GM19397 (cell line): ENCODE data around the gene H3-3A.

Source experiments
- ATAC-seq: cut with Tn5 transposase; IDR thresholded peaks from one replicate; pipeline ENCODE4 v1.9.1; 2021; ENCODE audit warnings: mild to moderate bottlenecking, moderate library complexity; ENCODE audit not compliant: unreplicated experiment

H3-3A gene

GRCh38 chr1:226052061-226052460, 10.5 kb upstream of the H3-3A start:
- no peak for ATAC-seq

GRCh38 chr1:226054519-226055327, 7.8 kb upstream of the H3-3A start:
- no peak for ATAC-seq

DNA sequence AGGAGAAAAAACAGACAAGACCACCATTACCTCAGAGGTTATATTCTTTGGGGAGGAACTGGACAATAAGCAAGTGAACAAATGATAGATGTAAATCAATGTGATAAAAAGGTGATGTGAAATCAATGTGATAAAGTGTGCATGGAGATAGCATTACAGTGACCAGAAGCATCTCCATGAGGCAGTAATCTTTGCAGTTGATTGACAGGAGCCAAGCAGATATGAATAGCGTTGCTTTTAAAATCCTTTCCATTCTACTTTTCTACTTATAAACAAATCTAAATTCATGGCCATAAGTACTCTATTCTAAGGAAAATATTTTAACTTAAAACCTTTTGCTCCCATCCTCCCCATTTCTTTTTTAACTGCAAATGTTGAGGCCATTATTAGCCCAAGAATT, 2.8 kb upstream of the H3-3A start:
- no peak for ATAC-seq

- no peak for ATAC-seq
Measured at GRCh38 chr1:226060427-226060826, 2.1 kb upstream of the H3-3A start.

DNA sequence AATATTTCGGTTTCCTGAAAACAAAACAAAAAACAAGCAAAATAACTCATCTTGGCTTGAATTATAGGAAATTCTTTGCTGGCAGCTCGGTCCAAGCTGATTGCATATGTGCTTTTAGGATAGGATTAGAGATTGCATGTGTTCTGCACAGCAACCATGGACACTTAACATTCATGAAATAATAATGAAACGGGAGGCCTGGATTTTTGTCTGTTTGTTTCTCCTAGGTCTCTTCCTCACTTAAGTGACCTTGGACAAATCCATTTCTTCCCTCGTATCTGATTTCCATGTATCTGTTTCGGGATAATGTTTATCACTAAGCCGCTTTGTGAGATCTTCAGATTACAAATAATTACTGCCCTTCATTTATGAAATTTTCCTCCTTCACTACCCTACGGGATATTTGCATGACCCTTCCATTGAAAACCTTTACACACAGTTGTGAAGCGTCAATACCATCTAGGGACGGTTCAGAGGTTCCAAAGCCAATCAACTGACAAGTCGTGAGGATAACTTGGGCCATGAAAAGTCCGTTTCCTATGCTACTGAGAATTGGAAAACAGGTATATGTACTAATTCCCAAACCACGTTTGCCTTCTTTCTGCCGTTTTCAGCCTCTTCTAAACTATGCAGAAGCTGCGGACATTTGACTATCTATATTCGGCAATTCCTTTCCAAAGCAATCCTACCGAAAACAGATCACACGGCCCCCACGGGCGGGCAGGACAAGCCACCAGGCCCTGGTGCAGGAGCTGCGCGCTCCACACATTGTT, 1.3 kb upstream of the H3-3A start:
- no peak for ATAC-seq

DNA sequence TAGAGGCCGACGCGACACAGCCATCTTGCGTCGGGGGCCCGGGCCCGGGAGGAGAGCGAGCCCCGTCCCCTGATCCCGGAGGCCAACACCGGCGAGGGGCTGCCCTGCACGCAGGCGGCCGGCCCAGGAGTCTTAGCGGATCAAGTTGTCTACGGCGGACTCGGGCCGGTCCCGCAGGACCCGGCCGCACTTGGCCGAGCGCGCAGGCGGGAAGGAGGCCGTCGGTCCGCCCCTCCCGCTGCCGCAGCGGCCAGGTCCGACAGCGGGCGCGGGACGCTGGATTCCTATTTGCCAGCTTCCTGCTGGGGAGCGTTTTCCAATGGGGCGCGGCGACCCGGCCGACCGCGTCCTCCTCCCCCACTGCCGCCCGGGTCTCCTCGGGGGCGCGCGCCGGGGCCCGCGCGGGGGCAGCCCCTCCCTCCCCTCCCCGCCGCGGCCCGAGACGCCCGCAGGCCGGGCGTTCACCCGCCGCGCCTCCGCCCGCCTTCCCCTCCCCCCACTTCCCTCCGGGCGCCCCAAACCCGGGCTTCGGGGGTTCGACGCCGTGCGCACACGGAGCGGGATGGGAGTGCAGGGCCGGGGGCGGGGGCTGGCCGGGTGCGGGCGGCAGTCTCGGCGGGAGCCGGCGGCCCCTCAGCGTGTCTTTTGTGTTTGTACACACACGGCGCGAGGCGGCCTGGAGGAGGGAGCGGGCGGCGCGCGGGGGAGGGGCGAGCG, 517 bp upstream of the H3-3A start:
- peak; percentile 48 for ATAC-seq

DNA sequence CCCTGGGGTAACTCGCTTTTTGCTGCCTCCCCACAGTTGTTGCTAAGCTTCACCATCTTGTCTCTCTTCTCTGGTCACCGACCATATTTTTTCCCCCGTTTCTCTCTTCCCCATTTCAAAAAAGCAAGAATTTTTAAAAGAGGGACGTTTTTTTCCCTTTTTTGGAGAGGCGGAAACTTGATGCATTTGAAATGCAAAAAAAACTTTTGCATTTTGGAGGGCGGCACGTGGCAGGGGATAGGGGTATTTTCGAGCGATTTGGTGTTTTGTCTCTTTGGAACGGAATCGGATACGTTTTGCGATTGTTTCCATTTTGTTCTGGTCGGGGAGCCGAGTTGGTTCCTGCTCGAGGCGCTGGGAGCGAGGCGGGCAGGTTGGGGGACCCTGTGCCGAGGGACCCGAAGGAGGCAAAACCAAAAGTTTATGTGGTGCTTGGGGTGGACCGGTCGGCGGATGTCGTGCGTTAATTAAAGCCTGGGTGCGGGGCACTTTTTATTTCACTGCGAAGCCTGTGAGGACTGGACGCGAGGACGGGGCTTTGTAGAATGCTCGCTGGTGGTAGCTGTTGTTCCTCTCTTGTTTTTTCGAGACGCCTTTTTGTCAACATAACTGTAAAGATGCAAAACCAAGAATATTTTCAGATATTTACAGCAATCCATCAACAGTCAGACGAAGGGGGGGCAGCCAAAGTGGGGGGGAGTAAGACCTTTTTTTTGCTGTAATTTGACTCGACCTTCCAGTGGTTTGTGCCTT, 884 bp downstream of the H3-3A start:
- peak; percentile 0 for ATAC-seq

GRCh38 chr1:226063977-226064815, 1.7 kb downstream of the H3-3A start:
- no peak for ATAC-seq

- ATAC-seq = no peak
Measured at GRCh38 chr1:226064816-226065248, 2.3 kb downstream of the H3-3A start.

DNA sequence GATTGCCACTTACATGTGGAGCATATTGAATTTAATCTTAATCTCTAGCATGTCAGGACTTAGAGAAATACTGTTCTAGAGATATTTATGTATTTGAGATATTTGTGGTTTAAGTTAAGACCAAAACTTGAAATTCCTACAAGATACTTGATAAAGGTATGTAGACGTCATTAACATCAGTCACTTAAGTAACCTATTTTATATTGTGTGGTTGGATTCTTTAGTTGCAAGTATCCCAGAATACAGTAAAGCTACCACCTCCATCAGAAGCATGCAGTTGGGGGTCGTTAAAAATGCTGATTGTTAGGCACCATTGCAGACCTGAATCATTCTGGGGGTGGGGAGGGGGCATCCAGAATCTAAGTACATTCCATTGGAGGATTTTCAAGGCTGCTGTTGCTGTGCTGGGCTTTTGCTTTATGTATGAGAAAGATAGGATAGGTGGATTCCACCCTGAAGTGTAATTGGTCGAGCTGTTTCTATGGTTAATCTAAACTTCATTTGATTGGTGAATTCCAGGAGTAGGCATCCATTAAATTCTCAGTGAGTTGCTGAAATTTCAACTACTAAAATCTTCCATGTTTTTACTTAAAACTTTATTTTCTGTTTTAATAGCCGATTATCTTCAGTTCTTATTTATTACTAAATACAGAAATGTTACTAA, 4.0 kb downstream of the H3-3A start:
- no peak for ATAC-seq

DNA sequence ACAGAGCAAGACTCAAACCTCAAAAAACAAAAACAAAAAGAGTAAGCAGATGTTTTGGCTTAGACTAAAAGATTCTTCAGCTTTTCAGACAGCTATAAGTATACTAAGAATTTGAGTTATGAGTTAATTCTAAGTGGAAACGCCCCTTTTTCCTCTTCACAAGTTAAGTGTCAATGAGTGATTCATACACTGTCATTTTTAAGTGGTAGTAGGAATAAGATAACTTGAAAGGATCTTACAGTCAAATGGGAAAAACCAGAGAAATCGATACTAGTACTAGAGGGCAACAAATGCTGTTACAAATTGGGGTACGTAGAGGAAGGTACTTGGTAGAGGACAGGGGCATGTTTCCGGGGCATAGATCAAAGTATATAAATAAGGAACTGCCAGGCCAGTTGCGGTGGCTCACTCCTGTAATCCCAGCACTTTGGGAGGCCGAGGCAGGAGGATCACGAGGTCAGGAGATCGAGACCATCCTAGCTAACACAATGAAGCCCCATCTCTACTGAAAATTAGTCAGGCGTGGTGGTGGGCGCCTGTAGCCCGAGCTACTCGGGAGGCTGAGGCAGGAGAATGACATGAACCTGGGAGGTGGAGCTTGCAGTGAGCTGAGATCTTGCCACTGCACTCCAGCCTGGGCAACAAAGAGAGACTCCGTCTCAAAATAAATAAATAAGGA, 7.4 kb downstream of the H3-3A start:
- ATAC-seq = no peak

DNA sequence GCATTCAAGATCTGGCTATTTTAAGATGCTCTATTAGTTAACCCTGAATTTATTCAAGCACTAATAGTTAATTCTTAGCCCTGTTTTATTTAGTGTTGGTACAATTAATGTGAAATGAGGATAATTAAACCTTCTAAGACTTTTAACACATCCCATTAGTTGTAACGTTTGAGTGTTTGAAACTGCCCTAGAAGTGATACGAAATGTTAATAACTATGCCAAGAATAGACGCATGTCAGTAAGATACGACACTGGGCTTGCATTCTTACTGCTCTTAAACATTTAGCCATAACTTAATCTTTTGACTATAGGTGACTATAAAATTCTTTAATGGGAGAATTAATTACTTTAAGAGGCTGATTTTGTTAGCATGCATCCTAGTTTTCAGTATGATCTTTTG, 9.8 kb downstream of the H3-3A start:
- ATAC-seq = no peak

DNA sequence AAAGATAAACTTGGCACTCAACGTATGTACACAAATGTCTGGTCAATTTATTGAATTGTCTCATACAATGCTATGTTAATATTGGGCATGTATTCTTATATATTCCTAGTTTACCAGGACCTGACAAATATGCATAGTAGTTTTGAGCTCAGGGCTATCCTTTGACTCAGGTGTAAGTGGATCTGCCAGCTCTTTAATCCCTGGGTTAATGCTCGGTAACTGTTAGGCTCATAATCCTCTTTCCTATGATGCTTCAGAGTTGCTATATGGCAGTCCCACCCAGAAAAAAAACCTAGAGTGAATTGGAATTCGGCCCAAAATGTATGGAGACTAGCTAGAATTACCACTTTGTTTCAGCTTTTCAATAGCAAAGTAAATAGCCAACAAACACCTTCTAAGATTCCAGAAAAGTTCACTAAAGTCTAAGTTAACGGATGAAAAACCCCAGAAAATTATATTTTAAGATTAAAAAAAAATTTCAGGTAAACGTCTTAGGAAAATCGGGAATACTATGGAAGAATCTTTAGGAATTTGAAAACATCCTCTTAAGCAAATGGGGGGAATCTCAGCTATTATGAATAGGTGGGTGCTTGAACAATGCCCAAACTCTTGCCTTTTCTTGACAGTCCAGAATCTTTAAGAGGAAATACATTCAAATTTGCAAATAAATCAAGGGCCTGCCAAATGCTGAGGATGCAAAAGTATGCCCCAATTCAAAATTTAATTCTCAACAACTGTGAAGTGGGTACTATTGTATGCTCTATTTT, 10.9 kb downstream of the H3-3A start:
- no peak for ATAC-seq

- no peak for ATAC-seq
Measured at GRCh38 chr1:226074046-226074445, 11.5 kb downstream of the H3-3A start.

DNA sequence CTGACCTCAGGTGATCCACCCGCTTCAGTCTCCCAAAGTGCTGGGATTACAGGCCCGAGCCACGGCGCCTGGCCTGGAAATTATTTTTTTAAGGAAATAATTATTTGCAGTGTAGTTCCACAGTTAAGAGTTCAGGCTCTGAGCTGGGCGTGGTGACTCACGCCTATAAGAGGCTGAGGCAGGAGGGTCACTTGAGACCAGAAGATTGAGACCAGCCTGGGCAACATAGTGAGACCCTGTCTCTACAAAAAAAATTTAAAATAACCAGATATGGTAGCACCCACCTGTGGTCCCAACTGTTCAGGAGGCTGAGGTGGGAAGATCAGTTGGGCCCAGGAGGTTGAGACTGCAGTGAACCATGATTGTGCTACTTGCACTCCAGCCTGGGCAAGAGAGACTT, 13.9 kb downstream of the H3-3A start:
- no peak for ATAC-seq

- no peak for ATAC-seq
Measured at GRCh38 chr1:226078374-226078773, 15.9 kb downstream of the H3-3A start.

DNA sequence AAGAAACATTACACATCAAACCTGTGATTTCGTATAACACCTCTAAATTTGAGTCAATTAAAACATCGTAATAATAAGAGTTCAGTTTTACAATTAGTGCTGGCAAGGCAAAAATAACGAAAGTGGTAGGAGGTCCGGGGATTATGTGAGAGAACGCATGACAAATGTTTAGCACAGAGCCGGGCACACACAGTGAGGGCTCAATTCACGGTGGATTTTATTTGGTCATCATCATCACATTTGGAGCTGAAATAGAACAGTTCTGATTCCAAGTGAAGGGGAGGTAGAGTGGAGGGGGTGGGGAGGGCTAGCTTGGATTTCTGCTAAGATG, 20.0 kb downstream of the H3-3A start:
- no peak for ATAC-seq

- peak; percentile 18 for ATAC-seq
Measured at GRCh38 chr1:226082959-226083301, 20.4 kb downstream of the H3-3A start.
